ENCODE data around the gene CEP41.

DNA sequence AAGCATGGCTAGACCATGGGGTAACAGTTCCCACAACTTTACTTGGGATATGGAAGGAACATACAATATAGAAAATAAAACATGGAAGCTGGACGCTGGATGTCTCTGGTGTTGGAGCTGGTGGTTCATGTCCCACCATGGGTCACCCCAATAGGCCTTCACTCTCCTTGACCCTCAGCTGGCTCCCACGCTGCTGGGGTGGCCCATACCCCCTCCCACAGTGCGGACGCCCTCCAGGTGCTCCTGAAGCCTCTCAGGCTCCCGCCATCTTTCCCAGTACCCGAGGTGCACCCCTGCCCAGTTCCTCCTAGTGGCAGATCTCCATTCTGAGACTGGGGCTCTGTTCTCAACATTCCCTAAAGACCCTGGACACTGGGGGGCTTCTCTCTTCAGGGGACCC lies 66.3 kb downstream of the CEP41 start:
- TF ChIP-seq, protein P1, sequence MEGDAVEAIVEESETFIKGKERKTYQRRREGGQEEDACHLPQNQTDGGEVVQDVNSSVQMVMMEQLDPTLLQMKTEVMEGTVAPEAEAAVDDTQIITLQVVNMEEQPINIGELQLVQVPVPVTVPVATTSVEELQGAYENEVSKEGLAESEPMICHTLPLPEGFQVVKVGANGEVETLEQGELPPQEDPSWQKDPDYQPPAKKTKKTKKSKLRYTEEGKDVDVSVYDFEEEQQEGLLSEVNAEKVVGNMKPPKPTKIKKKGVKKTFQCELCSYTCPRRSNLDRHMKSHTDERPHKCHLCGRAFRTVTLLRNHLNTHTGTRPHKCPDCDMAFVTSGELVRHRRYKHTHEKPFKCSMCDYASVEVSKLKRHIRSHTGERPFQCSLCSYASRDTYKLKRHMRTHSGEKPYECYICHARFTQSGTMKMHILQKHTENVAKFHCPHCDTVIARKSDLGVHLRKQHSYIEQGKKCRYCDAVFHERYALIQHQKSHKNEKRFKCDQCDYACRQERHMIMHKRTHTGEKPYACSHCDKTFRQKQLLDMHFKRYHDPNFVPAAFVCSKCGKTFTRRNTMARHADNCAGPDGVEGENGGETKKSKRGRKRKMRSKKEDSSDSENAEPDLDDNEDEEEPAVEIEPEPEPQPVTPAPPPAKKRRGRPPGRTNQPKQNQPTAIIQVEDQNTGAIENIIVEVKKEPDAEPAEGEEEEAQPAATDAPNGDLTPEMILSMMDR (IDR thresholded peaks at IDR 0.05): no peak
- TF ChIP-seq POLR2A (IDR thresholded peaks at IDR 0.05): no peak

Data from vagina (tissue), 2 donors.